HEK293 (cell line): ENCODE measurements around the gene NUMA1.

Source experiments
- CTCF ChIA-PET: fragments of 350-600 bp; formaldehyde crosslinking; extraction: SDS; loops from one replicate; lab custom pipeline; 2021; ENCODE audit warnings: antibody characterized with exemption; lab: Yijun Ruan, JAX
- POLR2A ChIA-PET: fragments of 300-600 bp; formaldehyde crosslinking; extraction: SDS; loops from one replicate; lab custom pipeline; 2020; ENCODE audit warnings: antibody characterized with exemption, inconsistent platforms; lab: Yijun Ruan, JAX
- H3K27ac ChIP-seq: fragments of 200-500 bp; sonication (Bioruptor generic); 2 replicates; pipeline ENCODE4 v1.5.1; 2014; ENCODE audit warnings: low read depth, low read length, control low read depth, inconsistent platforms; ENCODE audit errors: extremely low read depth
- H3K36me3 ChIP-seq, 2 experiments: fragments of 200-500 bp in 1 of 2; sonication (Bioruptor generic) in 1 of 2; 1 replicate in 1 of 2; 2 replicates in 1 of 2; pipeline ENCODE4 v1.5.1; 2014 to 2017; ENCODE audit warnings: inconsistent platforms in 2 of 2, low read length in 2 of 2; ENCODE audit not compliant: control insufficient read depth in 2 of 2, insufficient read depth in 1 of 2
- H3K4me1 ChIP-seq: fragments of 200-500 bp; sonication (Bioruptor generic); 2 replicates; pipeline ENCODE4 v1.5.1; 2014; ENCODE audit warnings: mild to moderate bottlenecking, low read length, inconsistent platforms; ENCODE audit not compliant: control insufficient read depth, insufficient read depth
- H3K4me3 ChIP-seq: 2 replicates; pipeline ENCODE4 v1.5.1; 2011; ENCODE audit warnings: low read depth, mild to moderate bottlenecking, control low read depth, low read length, moderate library complexity
- H3K9me3 ChIP-seq: fragments of 200-500 bp; sonication (Bioruptor generic); 2 replicates; pipeline ENCODE4 v1.5.1; 2014; ENCODE audit warnings: low read depth, low read length, inconsistent platforms; ENCODE audit not compliant: control insufficient read depth, insufficient read depth
- HIC1 ChIP-seq: fragments of 450-650 bp; formaldehyde crosslinking; IDR thresholded peaks from 2 replicates; pipeline ENCODE4 v1.5.1; 2016; ENCODE audit warnings: missing biosample characterization, missing genetic modification characterization
- KLF1 ChIP-seq: fragments of 450-650 bp; formaldehyde crosslinking; IDR thresholded peaks from 2 replicates; pipeline ENCODE4 v1.5.1; 2016; ENCODE audit warnings: missing biosample characterization, missing genetic modification characterization
- MEIS1 ChIP-seq: sonication (generic); formaldehyde crosslinking; IDR thresholded peaks from 2 replicates; pipeline ENCODE4 v1.8.1; 2022; ENCODE audit warnings: missing genetic modification reagents, mild to moderate bottlenecking, borderline replicate concordance
- PATZ1 ChIP-seq: fragments of 450-650 bp; formaldehyde crosslinking; IDR thresholded peaks from 2 replicates; pipeline ENCODE4 v1.5.1; 2016; ENCODE audit warnings: missing biosample characterization, missing genetic modification characterization
- SCRT2 ChIP-seq: fragments of 450-650 bp; formaldehyde crosslinking; IDR thresholded peaks from 2 replicates; pipeline ENCODE4 v1.5.1; 2016; ENCODE audit warnings: missing biosample characterization, missing genetic modification characterization
- SP7 ChIP-seq: fragments of 450-650 bp; formaldehyde crosslinking; IDR thresholded peaks from 2 replicates; pipeline ENCODE4 v1.5.1; 2016; ENCODE audit warnings: missing biosample characterization, missing genetic modification characterization
- ZBTB11 ChIP-seq: fragments of 450-650 bp; formaldehyde crosslinking; conservative IDR thresholded peaks from 2 replicates; pipeline ENCODE4 v1.5.1; 2016; ENCODE audit warnings: low read depth, missing biosample characterization, missing genetic modification characterization
- ZBTB17 ChIP-seq: fragments of 450-650 bp; formaldehyde crosslinking; IDR thresholded peaks from 2 replicates; pipeline ENCODE4 v1.5.1; 2016; ENCODE audit warnings: missing biosample characterization, missing genetic modification characterization
- ZBTB20 ChIP-seq: fragments of 450-650 bp; formaldehyde crosslinking; IDR thresholded peaks from 2 replicates; pipeline ENCODE4 v1.5.1; 2016; ENCODE audit warnings: missing biosample characterization, missing genetic modification characterization
- ZBTB26 ChIP-seq: fragments of 450-650 bp; formaldehyde crosslinking; optimal IDR thresholded peaks from 2 replicates; pipeline ENCODE3; 2016; ENCODE audit warnings: missing biosample characterization, mild to moderate bottlenecking, missing genetic modification characterization
- ZBTB8A ChIP-seq: fragments of 450-650 bp; formaldehyde crosslinking; IDR thresholded peaks from 2 replicates; pipeline ENCODE4 v1.5.1; 2016; ENCODE audit warnings: missing biosample characterization, missing genetic modification characterization
- ZNF121 ChIP-seq: fragments of 450-650 bp; formaldehyde crosslinking; IDR thresholded peaks from 2 replicates; pipeline ENCODE4 v1.5.1; 2016; ENCODE audit warnings: missing biosample characterization, missing genetic modification characterization
- ZNF341 ChIP-seq: fragments of 450-650 bp; formaldehyde crosslinking; IDR thresholded peaks from 2 replicates; pipeline ENCODE4; 2016; ENCODE audit warnings: low read depth, missing biosample characterization, missing genetic modification characterization
- ZNF501 ChIP-seq: fragments of 450-650 bp; formaldehyde crosslinking; IDR thresholded peaks from 2 replicates; pipeline ENCODE4 v1.5.1; 2016; ENCODE audit warnings: missing biosample characterization, missing genetic modification characterization
- ZNF518A ChIP-seq: fragments of 450-650 bp; formaldehyde crosslinking; conservative IDR thresholded peaks from 2 replicates; pipeline ENCODE4 v1.5.1; 2016; ENCODE audit warnings: low read depth, missing biosample characterization, missing genetic modification characterization
- ZNF555 ChIP-seq: fragments of 450-650 bp; formaldehyde crosslinking; conservative IDR thresholded peaks from 2 replicates; pipeline ENCODE4 v1.5.1; 2017; ENCODE audit warnings: missing biosample characterization, mild to moderate bottlenecking, missing genetic modification characterization, inconsistent platforms
- ZNF626 ChIP-seq: fragments of 450-650 bp; sonication (Bioruptor Pico); formaldehyde crosslinking; IDR thresholded peaks from 2 replicates; pipeline ENCODE4 v1.5.1; 2018; ENCODE audit warnings: missing biosample characterization, missing genetic modification characterization, inconsistent platforms
- ZNF777 ChIP-seq: fragments of 450-650 bp; formaldehyde crosslinking; IDR thresholded peaks from 2 replicates; pipeline ENCODE4 v1.5.1; 2017; ENCODE audit warnings: missing biosample characterization, missing genetic modification characterization, borderline replicate concordance
- ZNF837 ChIP-seq: fragments of 450-650 bp; formaldehyde crosslinking; IDR thresholded peaks from 2 replicates; pipeline ENCODE4 v1.5.1; 2016; ENCODE audit warnings: missing biosample characterization, missing genetic modification characterization

The NUMA1 gene

GRCh38 chr11:72042064-72042745, 38.1 kb downstream of the NUMA1 start (continued):
- TF ChIP-seq ZBTB20 (tag by site-specific recombination) = peak; percentile 37; the same call in 1 of the 2 replicates

GRCh38 chr11:72041364-72042063, 38.8 kb downstream of the NUMA1 start:
- peak overlapping the region; percentile 59 for H3K4me3 ChIP-seq
- ChIA-PET CTCF (interaction anchor here (0.5 to 1.1 kb wide), 4 partner anchors 12 to 389 kb away, joined by 3 to 4 read pairs (median 3); no protein-coding TSS in a partner anchor), POLR2A (interaction anchor here (0.6 to 1.4 kb wide), 3 partner anchors 8 to 37 kb away, joined by 3 to 5 read pairs (median 4); no protein-coding TSS in a partner anchor)
- peak overlapping the region; percentile 84 for H3K27ac ChIP-seq
- H3K36me3 ChIP-seq = peaks cover 0 to under 1% of the 10 kb centered on the region in 2 experiments; a peak in 1 of 3 replicates
- no peaks in the 10 kb centered on the region for H3K9me3 ChIP-seq
- H3K4me1 ChIP-seq = peaks cover 22% of the 10 kb centered on the region
- 0 out of 2 replicates have a peak, but pooled peaks have one; percentile 26 for TF ChIP-seq ZBTB8A (tag by site-specific recombination)
- no peak for TF ChIP-seq ZNF518A (tag by site-specific recombination)
- no peak for TF ChIP-seq ZNF555 (tag by site-specific recombination)
- TF ChIP-seq KLF1 (tag by site-specific recombination) = no peak
- TF ChIP-seq ZNF341 (tag by site-specific recombination) = peak; percentile 95
- peak; percentile 66 for TF ChIP-seq HIC1 (tag by site-specific recombination)
- peak; percentile 81; the same call in 1 of the 2 replicates for TF ChIP-seq ZNF121 (tag by site-specific recombination)
- no peak for TF ChIP-seq ZNF777 (tag by site-specific recombination)
- TF ChIP-seq MEIS1 (CRISPR knock-in tag) = no peak
- peak; percentile 25 for TF ChIP-seq ZBTB26 (tag by site-specific recombination)
- no peak for TF ChIP-seq ZNF626 (tag by site-specific recombination)
- TF ChIP-seq SCRT2 (tag by site-specific recombination) = peak; percentile 18; the same call in 1 of the 2 replicates
- TF ChIP-seq ZBTB17 (tag by site-specific recombination) = peak; percentile 79; the same call in 1 of the 2 replicates
- TF ChIP-seq ZBTB11 (tag by site-specific recombination) = no peak
- peak; percentile 31; the same call in 1 of the 2 replicates for TF ChIP-seq SP7 (tag by site-specific recombination)
- TF ChIP-seq ZNF501 (tag by site-specific recombination) = 0 out of 2 replicates have a peak, but pooled peaks have one; percentile 39
- TF ChIP-seq PATZ1 (tag by site-specific recombination) = peak; percentile 69
- no peak for TF ChIP-seq ZNF837
